GM23338 (cell line): ENCODE results near the gene XDH. TPM values are rescaled to one million over a fixed set of nuclear protein-coding genes. Genes with fewer than 3 reads are reported as not detected.

Experiments
- ATAC-seq: fragments of 200-7000 bp; cut with Tn5 transposase; 3 replicates; pipeline ENCODE4 v1.9.1; 2020
- DNase-seq: peaks from one replicate; pipeline ENCODE4 v3.0.0-alpha.2; 2015; ENCODE audit warnings: low spot score
- H2AFZ ChIP-seq: fragments of 200-600 bp; sonication (generic); 2 replicates; pipeline ENCODE4 v1.8.0; 2016; ENCODE audit warnings: antibody characterized with exemption, mild to moderate bottlenecking, moderate library complexity
- H3F3A ChIP-seq: fragments of 200-600 bp; sonication (generic); replicated peaks from 2 replicates; pipeline ENCODE4 v1.8.0; 2017; ENCODE audit warnings: antibody characterized with exemption, mixed run types, low read depth
- H3K27ac ChIP-seq: fragments of 200-600 bp; sonication (generic); 2 replicates; pipeline ENCODE4 v1.6.1; 2016; ENCODE audit warnings: low read depth
- H3K27me3 ChIP-seq: fragments of 200-600 bp; sonication (generic); 2 replicates; pipeline ENCODE4 v1.8.0; 2016; ENCODE audit warnings: mild to moderate bottlenecking, mixed run types, moderate library complexity; ENCODE audit not compliant: insufficient read depth
- H3K36me3 ChIP-seq: fragments of 200-600 bp; sonication (generic); 2 replicates; pipeline ENCODE4 v1.8.0; 2016; ENCODE audit warnings: mild to moderate bottlenecking; ENCODE audit not compliant: insufficient read depth
- H3K4me1 ChIP-seq: fragments of 200-600 bp; sonication (generic); 2 replicates; pipeline ENCODE4 v1.8.0; 2016; ENCODE audit warnings: mild to moderate bottlenecking, moderate library complexity; ENCODE audit not compliant: insufficient read depth
- H3K4me2 ChIP-seq: fragments of 200-600 bp; sonication (generic); 2 replicates; pipeline ENCODE4 v1.7.1; 2017; ENCODE audit warnings: mixed run types
- H3K4me3 ChIP-seq: fragments of 200-600 bp; sonication (generic); 2 replicates; pipeline ENCODE4 v1.6.1; 2016; ENCODE audit warnings: mixed run types
- H3K79me2 ChIP-seq: fragments of 200-600 bp; sonication (generic); replicated peaks from 2 replicates; pipeline ENCODE4 v1.8.0; 2017; ENCODE audit warnings: mild to moderate bottlenecking; ENCODE audit not compliant: insufficient read depth
- H3K9me2 ChIP-seq: fragments of 200-600 bp; sonication (generic); 2 replicates; pipeline ENCODE4 v1.8.0; 2017; ENCODE audit not compliant: insufficient read depth
- H4K20me1 ChIP-seq: fragments of 200-600 bp; sonication (generic); replicated peaks from 2 replicates; pipeline ENCODE4 v1.8.0; 2017; ENCODE audit warnings: mild to moderate bottlenecking; ENCODE audit not compliant: insufficient read depth
- H3K27ac Mint-ChIP-seq: 2 replicates; pipeline ENCODE4 v1.8.0; 2020; ENCODE audit warnings: inconsistent platforms, mild to moderate bottlenecking, moderate library complexity, mixed read lengths
- H3K27me3 Mint-ChIP-seq: 3 replicates; pipeline ENCODE4 v1.8.0; 2022; ENCODE audit warnings: low read depth, mild to moderate bottlenecking, moderate library complexity, mixed read lengths, inconsistent platforms; ENCODE audit not compliant: insufficient read depth, poor library complexity
- H3K36me3 Mint-ChIP-seq: 3 replicates; pipeline ENCODE4 v1.8.0; 2021; ENCODE audit warnings: low read depth, mild to moderate bottlenecking, inconsistent platforms, moderate library complexity, mixed read lengths
- H3K4me1 Mint-ChIP-seq: 3 replicates; pipeline ENCODE4 v1.8.0; 2020; ENCODE audit warnings: mild to moderate bottlenecking, inconsistent platforms, mixed read lengths
- H3K4me3 Mint-ChIP-seq: 3 replicates; pipeline ENCODE4 v1.8.0; 2021; ENCODE audit warnings: moderate library complexity, mild to moderate bottlenecking, inconsistent platforms, mixed read lengths
- H3K9me3 Mint-ChIP-seq: 3 replicates; pipeline ENCODE4 v1.8.0; 2020; ENCODE audit warnings: moderate library complexity, mild to moderate bottlenecking, inconsistent platforms, mixed read lengths
- CREB1 ChIP-seq: fragments of 250-450 bp; sonication (Bioruptor Pico); IDR thresholded peaks from 2 replicates; pipeline ENCODE4 v1.5.0; 2020; ENCODE audit warnings: low read depth, mild to moderate bottlenecking, moderate library complexity
- EZH2 ChIP-seq: fragments of 200-600 bp; sonication (generic); IDR thresholded peaks from one replicate; pipeline ENCODE4 v1.8.0; 2017; ENCODE audit warnings: antibody characterized with exemption, mild to moderate bottlenecking, low read depth; ENCODE audit not compliant: unreplicated experiment
- EZH2phosphoT487 ChIP-seq: fragments of 200-600 bp; sonication (generic); IDR thresholded peaks from one replicate; pipeline ENCODE4 v1.8.1; 2018; ENCODE audit warnings: antibody characterized with exemption; ENCODE audit not compliant: unreplicated experiment
- NANOG ChIP-seq: IDR thresholded peaks from 2 replicates; pipeline ENCODE4 v1.6.1; 2016; ENCODE audit warnings: antibody characterized with exemption, borderline replicate concordance
- STAT1 ChIP-seq: IDR thresholded peaks from one replicate; pipeline ENCODE4 v1.6.1; 2016; ENCODE audit warnings: antibody characterized with exemption; ENCODE audit not compliant: unreplicated experiment
- ZNF114 ChIP-seq: fragments of 250-450 bp; sonication (Bioruptor Pico); IDR thresholded peaks from 2 replicates; pipeline ENCODE4 v1.5.0; 2020; ENCODE audit warnings: mild to moderate bottlenecking, moderate library complexity
- polyA plus RNA-seq: library from polyadenylated mRNA; unstranded; fragments of >200 nt; fragmentation: Nextera tagmentation; extraction: Ambion mirVana; gene quantifications from 2 replicates; pipeline ENCODE4 v1.2.1, GENCODE V29; 2016
- total RNA-seq: library from RNA; depleted of rRNA; stranded (reverse); fragments of >200 nt; shearing (Covaris generic); gene quantifications from 2 replicates; pipeline ENCODE4 v1.2.3, GENCODE V29; 2014
- TF ChIP-seq, protein P1 (sequence below): IDR thresholded peaks from one replicate; pipeline ENCODE4 v1.6.1; 2018; ENCODE audit warnings: antibody characterized with exemption; ENCODE audit not compliant: unreplicated experiment
- TF ChIP-seq, protein P2 (sequence below), 2 experiments: fragments of 200-600 bp in 1 of 2; sonication (generic) in 1 of 2; conservative IDR thresholded peaks; 2 replicates each; pipeline versions ENCODE4 v1.5.1 to v1.6.1; 2016 to 2017; ENCODE audit warnings: antibody characterized with exemption in 2 of 2, low read depth in 2 of 2, mild to moderate bottlenecking in 2 of 2, moderate library complexity in 1 of 2
- TF ChIP-seq, protein P3 (sequence below): fragments of 250-450 bp; sonication (Bioruptor Pico); IDR thresholded peaks from 2 replicates; pipeline ENCODE4 v1.5.0; 2020; ENCODE audit warnings: mild to moderate bottlenecking, moderate library complexity

The XDH gene
- total and polyA plus RNA-seq, 2 experiments from 2014 or later = 0.55 to 0.87 TPM

DNA sequence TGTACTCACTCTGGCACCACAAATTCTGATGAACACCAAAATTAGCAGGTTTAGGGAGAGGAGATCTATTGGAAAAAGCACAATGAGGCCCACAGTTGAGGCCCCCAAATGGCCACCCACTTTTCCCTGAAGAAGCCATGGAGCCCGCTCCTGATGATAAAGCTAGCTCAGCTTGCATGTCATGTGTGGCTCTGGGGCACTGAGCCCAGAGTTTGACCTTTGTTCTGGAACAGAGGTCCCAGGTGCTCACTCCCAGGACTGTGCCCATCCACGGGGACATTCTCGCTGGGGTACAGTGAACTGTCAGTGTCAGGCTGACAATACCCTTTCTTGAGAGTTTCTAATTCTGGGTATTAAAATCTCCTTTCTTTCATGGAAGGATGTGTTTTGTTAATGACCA lies 36.2 kb downstream of the XDH start (continued):
- TF ChIP-seq, protein P1, sequence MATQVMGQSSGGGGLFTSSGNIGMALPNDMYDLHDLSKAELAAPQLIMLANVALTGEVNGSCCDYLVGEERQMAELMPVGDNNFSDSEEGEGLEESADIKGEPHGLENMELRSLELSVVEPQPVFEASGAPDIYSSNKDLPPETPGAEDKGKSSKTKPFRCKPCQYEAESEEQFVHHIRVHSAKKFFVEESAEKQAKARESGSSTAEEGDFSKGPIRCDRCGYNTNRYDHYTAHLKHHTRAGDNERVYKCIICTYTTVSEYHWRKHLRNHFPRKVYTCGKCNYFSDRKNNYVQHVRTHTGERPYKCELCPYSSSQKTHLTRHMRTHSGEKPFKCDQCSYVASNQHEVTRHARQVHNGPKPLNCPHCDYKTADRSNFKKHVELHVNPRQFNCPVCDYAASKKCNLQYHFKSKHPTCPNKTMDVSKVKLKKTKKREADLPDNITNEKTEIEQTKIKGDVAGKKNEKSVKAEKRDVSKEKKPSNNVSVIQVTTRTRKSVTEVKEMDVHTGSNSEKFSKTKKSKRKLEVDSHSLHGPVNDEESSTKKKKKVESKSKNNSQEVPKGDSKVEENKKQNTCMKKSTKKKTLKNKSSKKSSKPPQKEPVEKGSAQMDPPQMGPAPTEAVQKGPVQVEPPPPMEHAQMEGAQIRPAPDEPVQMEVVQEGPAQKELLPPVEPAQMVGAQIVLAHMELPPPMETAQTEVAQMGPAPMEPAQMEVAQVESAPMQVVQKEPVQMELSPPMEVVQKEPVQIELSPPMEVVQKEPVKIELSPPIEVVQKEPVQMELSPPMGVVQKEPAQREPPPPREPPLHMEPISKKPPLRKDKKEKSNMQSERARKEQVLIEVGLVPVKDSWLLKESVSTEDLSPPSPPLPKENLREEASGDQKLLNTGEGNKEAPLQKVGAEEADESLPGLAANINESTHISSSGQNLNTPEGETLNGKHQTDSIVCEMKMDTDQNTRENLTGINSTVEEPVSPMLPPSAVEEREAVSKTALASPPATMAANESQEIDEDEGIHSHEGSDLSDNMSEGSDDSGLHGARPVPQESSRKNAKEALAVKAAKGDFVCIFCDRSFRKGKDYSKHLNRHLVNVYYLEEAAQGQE = no peak
- TF ChIP-seq EZH2phosphoT487 (no peak), NANOG (no peak), EZH2 (no peak), ZNF114 (CRISPR knock-in tag) (no peak)
- TF ChIP-seq, protein P2, sequence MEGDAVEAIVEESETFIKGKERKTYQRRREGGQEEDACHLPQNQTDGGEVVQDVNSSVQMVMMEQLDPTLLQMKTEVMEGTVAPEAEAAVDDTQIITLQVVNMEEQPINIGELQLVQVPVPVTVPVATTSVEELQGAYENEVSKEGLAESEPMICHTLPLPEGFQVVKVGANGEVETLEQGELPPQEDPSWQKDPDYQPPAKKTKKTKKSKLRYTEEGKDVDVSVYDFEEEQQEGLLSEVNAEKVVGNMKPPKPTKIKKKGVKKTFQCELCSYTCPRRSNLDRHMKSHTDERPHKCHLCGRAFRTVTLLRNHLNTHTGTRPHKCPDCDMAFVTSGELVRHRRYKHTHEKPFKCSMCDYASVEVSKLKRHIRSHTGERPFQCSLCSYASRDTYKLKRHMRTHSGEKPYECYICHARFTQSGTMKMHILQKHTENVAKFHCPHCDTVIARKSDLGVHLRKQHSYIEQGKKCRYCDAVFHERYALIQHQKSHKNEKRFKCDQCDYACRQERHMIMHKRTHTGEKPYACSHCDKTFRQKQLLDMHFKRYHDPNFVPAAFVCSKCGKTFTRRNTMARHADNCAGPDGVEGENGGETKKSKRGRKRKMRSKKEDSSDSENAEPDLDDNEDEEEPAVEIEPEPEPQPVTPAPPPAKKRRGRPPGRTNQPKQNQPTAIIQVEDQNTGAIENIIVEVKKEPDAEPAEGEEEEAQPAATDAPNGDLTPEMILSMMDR (conservative IDR thresholded peaks at IDR 0.05; ENCODE audit: low read depth in 2 of 2) = no peak

DNA sequence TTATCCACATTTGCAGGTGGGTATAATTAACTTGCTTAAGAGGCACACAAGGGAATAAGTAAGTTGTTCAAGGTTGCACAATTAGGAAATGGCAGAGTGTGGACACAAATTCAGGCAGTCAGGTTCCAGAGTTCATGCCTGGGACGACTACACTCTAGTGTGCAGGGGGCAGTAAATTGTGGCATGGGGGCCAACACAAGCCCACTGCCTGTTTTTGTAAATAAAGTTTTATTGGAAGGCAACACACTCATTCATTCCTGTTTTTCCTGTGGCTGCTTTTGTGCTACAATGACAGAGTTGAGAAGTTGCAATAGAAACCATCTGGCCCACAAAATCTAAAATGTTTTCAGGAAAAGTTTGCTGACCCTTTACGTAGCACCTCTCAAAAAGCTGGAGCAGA lies 41.4 kb downstream of the XDH start:
- Histone ChIP-seq H4K20me1 (no peaks in the 10 kb centered on the region), H3K27ac (no peak overlapping the region), H3K4me3 (no peak overlapping the region), H3K27me3 (no peaks in the 10 kb centered on the region), H3F3A (no peaks in the 10 kb centered on the region), H3K9me2 (no peaks in the 10 kb centered on the region), H3K4me1 (no peaks in the 10 kb centered on the region), H2AFZ (no peak overlapping the region), H3K36me3 (no peaks in the 10 kb centered on the region), H3K79me2 (no peaks in the 10 kb centered on the region), H3K4me2 (no peak overlapping the region)
- ATAC-seq = no peak
- no peak for DNase-seq
- no peak overlapping the region for H3K4me3 Mint-ChIP-seq
- no peak overlapping the region for H3K27ac Mint-ChIP-seq
- H3K9me3 Mint-ChIP-seq = no peaks in the 10 kb centered on the region
- no peaks in the 10 kb centered on the region for H3K4me1 Mint-ChIP-seq
- H3K36me3 Mint-ChIP-seq = no peaks in the 10 kb centered on the region
- H3K27me3 Mint-ChIP-seq = peaks cover 2% of the 10 kb centered on the region
- no peak for TF ChIP-seq ZNF114 (CRISPR knock-in tag)
- TF ChIP-seq, protein P3, sequence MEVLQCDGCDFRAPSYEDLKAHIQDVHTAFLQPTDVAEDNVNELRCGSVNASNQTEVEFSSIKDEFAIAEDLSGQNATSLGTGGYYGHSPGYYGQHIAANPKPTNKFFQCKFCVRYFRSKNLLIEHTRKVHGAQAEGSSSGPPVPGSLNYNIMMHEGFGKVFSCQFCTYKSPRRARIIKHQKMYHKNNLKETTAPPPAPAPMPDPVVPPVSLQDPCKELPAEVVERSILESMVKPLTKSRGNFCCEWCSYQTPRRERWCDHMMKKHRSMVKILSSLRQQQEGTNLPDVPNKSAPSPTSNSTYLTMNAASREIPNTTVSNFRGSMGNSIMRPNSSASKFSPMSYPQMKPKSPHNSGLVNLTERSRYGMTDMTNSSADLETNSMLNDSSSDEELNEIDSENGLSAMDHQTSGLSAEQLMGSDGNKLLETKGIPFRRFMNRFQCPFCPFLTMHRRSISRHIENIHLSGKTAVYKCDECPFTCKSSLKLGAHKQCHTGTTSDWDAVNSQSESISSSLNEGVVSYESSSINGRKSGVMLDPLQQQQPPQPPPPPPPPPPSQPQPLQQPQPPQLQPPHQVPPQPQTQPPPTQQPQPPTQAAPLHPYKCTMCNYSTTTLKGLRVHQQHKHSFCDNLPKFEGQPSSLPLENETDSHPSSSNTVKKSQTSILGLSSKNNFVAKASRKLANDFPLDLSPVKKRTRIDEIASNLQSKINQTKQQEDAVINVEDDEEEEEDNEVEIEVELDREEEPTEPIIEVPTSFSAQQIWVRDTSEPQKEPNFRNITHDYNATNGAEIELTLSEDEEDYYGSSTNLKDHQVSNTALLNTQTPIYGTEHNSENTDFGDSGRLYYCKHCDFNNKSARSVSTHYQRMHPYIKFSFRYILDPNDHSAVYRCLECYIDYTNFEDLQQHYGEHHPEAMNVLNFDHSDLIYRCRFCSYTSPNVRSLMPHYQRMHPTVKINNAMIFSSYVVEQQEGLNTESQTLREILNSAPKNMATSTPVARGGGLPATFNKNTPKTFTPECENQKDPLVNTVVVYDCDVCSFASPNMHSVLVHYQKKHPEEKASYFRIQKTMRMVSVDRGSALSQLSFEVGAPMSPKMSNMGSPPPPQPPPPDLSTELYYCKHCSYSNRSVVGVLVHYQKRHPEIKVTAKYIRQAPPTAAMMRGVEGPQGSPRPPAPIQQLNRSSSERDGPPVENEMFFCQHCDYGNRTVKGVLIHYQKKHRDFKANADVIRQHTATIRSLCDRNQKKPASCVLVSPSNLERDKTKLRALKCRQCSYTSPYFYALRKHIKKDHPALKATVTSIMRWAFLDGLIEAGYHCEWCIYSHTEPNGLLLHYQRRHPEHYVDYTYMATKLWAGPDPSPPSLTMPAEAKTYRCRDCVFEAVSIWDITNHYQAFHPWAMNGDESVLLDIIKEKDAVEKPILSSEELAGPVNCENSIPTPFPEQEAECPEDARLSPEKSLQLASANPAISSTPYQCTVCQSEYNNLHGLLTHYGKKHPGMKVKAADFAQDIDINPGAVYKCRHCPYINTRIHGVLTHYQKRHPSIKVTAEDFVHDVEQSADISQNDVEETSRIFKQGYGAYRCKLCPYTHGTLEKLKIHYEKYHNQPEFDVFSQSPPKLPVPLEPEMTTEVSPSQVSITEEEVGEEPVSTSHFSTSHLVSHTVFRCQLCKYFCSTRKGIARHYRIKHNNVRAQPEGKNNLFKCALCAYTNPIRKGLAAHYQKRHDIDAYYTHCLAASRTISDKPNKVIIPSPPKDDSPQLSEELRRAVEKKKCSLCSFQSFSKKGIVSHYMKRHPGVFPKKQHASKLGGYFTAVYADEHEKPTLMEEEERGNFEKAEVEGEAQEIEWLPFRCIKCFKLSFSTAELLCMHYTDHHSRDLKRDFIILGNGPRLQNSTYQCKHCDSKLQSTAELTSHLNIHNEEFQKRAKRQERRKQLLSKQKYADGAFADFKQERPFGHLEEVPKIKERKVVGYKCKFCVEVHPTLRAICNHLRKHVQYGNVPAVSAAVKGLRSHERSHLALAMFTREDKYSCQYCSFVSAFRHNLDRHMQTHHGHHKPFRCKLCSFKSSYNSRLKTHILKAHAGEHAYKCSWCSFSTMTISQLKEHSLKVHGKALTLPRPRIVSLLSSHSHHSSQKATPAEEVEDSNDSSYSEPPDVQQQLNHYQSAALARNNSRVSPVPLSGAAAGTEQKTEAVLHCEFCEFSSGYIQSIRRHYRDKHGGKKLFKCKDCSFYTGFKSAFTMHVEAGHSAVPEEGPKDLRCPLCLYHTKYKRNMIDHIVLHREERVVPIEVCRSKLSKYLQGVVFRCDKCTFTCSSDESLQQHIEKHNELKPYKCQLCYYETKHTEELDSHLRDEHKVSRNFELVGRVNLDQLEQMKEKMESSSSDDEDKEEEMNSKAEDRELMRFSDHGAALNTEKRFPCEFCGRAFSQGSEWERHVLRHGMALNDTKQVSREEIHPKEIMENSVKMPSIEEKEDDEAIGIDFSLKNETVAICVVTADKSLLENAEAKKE (CRISPR knock-in tag) = no peak
- no peak for TF ChIP-seq CREB1
- no peak for TF ChIP-seq NANOG
- TF ChIP-seq, protein P1 = no peak
- TF ChIP-seq STAT1 = no peak
